A673 (cell line): ENCODE data around the gene RPN1.

ENCODE experiments used
- EZH2 ChIP-seq: fragments of 200-600 bp; sonication (generic); IDR thresholded peaks from 2 replicates; pipeline ENCODE4 v1.6.1; 2017; ENCODE audit warnings: borderline replicate concordance, low read depth, mild to moderate bottlenecking, mixed read lengths, antibody characterized with exemption, low read length; ENCODE audit not compliant: poor library complexity, severe bottlenecking
- TF ChIP-seq, protein P1 (sequence below): fragments of 300-800, 200-600 bp; sonication (generic); conservative IDR thresholded peaks from 2 replicates; pipeline ENCODE4 v1.5.1; 2017; ENCODE audit warnings: low read depth, mild to moderate bottlenecking, antibody characterized with exemption, low read length, moderate library complexity, mixed read lengths

DNA sequence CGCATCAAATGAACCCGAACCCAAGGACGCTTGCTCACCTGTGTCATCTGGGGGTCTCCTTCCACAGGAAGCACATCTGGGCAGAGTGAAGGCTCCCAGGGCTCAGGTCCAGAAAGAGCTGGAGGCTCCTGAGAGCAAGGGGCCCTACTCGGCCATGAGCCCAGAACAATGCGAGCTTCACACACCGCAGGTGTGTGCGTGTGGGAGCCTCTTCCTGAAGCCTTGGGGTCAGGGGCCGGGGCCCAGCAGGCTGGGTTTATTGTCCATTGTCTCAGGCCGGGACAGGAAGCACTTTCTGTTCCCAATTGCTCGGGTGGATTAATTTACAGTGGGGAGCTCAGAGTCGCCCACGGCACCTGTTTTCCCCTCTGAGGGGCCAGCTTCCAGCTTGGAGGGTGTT lies 74.8 kb downstream of the RPN1 start:
- TF ChIP-seq, protein P1, sequence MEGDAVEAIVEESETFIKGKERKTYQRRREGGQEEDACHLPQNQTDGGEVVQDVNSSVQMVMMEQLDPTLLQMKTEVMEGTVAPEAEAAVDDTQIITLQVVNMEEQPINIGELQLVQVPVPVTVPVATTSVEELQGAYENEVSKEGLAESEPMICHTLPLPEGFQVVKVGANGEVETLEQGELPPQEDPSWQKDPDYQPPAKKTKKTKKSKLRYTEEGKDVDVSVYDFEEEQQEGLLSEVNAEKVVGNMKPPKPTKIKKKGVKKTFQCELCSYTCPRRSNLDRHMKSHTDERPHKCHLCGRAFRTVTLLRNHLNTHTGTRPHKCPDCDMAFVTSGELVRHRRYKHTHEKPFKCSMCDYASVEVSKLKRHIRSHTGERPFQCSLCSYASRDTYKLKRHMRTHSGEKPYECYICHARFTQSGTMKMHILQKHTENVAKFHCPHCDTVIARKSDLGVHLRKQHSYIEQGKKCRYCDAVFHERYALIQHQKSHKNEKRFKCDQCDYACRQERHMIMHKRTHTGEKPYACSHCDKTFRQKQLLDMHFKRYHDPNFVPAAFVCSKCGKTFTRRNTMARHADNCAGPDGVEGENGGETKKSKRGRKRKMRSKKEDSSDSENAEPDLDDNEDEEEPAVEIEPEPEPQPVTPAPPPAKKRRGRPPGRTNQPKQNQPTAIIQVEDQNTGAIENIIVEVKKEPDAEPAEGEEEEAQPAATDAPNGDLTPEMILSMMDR: no peak
- TF ChIP-seq EZH2: no peak
